Measurements from ENCODE around the gene CFAP74.

The CFAP74 gene

GRCh38 chr1:2009101-2010053 is 5.8 kb upstream of the CFAP74 start:
- H3K4me3 ChIP-seq (ENCODE audit: control insufficient read depth, low read depth, low read length), result no peak overlapping the region
- DNase-seq (ENCODE audit: low read depth), result no peak
- TF ChIP-seq, protein P1, sequence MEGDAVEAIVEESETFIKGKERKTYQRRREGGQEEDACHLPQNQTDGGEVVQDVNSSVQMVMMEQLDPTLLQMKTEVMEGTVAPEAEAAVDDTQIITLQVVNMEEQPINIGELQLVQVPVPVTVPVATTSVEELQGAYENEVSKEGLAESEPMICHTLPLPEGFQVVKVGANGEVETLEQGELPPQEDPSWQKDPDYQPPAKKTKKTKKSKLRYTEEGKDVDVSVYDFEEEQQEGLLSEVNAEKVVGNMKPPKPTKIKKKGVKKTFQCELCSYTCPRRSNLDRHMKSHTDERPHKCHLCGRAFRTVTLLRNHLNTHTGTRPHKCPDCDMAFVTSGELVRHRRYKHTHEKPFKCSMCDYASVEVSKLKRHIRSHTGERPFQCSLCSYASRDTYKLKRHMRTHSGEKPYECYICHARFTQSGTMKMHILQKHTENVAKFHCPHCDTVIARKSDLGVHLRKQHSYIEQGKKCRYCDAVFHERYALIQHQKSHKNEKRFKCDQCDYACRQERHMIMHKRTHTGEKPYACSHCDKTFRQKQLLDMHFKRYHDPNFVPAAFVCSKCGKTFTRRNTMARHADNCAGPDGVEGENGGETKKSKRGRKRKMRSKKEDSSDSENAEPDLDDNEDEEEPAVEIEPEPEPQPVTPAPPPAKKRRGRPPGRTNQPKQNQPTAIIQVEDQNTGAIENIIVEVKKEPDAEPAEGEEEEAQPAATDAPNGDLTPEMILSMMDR (conservative IDR thresholded peaks at IDR 0.05; ENCODE audit: control insufficient read depth, insufficient read depth, low read depth, low read length), result no peak

DNA sequence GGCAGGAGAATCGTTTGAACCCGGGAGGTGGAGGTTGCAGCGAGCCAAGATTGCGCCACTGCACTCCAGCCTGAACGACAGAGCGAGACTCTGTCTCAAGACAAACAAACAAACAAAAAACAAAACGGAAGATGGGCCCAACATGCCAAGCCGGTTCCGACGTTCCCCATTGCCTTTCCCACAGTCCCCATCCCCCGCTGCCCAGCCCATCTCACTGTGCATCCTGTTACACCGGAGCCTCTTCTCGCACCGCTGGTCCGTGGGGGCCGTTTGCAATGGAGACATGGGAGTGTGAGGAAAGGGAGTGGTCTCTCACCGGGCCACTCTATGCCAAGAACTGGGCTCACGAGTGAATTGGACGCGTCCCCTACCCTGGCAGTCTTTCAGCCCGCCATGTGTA is 1.3 kb upstream of the CFAP74 start:
- no peak overlapping the region for H3K4me3 ChIP-seq (ENCODE audit: control insufficient read depth, low read depth, low read length)
- TF ChIP-seq, protein P1 (conservative IDR thresholded peaks at IDR 0.05; ENCODE audit: control insufficient read depth, insufficient read depth, low read depth, low read length), result no peak
- DNase-seq (ENCODE audit: low read depth), result no peak

- no peak for DNase-seq (ENCODE audit: low read depth)
These were observed 1.7 kb downstream of the CFAP74 start for GRCh38 chr1:2001773-2002411.

GRCh38 chr1:2000850-2001249 is 2.7 kb downstream of the CFAP74 start:
- DNase-seq (ENCODE audit: low read depth), result no peak
- TF ChIP-seq, protein P1 (conservative IDR thresholded peaks at IDR 0.05; ENCODE audit: control insufficient read depth, insufficient read depth, low read depth, low read length), result no peak
- H3K4me3 ChIP-seq (ENCODE audit: control insufficient read depth, low read depth, low read length), result no peak overlapping the region

More at GRCh38 chr1:2001773-2002411, 1.7 kb downstream of the CFAP74 start:
- TF ChIP-seq, protein P1 (conservative IDR thresholded peaks at IDR 0.05; ENCODE audit: control insufficient read depth, insufficient read depth, low read depth, low read length), result no peak
- no peak overlapping the region for H3K4me3 ChIP-seq (ENCODE audit: control insufficient read depth, low read depth, low read length)

DNA sequence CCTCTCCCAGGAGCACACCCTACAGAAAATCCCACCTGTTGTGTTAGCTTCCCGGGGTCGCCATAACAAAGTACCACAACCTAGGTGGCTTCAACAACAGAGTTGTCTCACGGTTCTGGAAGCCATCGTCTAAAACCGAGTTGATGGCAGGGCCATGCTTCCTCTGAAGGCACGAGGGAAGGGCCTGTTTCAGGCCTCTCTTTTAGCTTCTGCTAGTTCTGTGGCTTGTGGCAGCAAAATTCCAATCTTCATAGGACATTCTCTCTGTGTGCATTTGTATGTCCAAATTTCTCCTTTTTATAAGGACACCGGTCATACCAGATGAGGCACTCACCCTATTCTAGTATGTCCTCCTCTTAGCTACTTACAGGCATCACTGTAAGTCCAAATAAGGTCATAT is 3.2 kb downstream of the CFAP74 start:
- H3K4me3 ChIP-seq (ENCODE audit: control insufficient read depth, low read depth, low read length), result no peak overlapping the region
- TF ChIP-seq, protein P1 (conservative IDR thresholded peaks at IDR 0.05; ENCODE audit: control insufficient read depth, insufficient read depth, low read depth, low read length), result no peak
- DNase-seq (ENCODE audit: low read depth), result no peak

DNA sequence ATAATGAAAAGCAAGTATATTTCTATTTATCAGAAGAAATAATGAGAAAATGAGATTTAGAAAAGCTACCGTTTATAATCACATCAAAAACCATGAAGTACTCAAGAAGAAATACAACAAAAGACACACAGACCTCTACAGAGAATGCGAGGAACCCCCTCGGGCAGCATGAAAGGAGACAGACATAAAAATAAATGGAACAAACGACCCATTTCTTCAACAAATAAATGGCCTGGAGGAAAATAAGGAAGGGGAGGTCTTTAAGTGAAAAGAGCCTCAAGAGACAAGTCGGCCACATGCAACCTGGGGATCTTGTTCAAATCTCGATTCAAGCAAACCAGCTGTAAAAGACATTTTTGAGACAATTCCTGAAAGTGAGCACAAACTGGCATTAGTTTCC is 6.0 kb downstream of the CFAP74 start:
- no peak for DNase-seq (ENCODE audit: low read depth)
- H3K4me3 ChIP-seq (ENCODE audit: control insufficient read depth, low read depth, low read length), result no peak overlapping the region
- TF ChIP-seq, protein P1 (conservative IDR thresholded peaks at IDR 0.05; ENCODE audit: control insufficient read depth, insufficient read depth, low read depth, low read length), result no peak

All from fibroblast of mammary gland (primary cell).